Umbilical cord (tissue), 2 donors: Measurements from ENCODE around the gene RABGAP1. TPM values are rescaled to one million over a fixed set of nuclear protein-coding genes. Genes with fewer than 3 reads are reported as not detected.
A peak's percentile ranks its signal among the peaks of the same experiment; 100 is the strongest.

Experiments
- DNase-seq: peaks from one replicate; pipeline ENCODE4 v3.0.0-alpha.2; 2015; ENCODE audit warnings: low spot score
- total RNA-seq: library from RNA; depleted of rRNA; stranded (reverse); fragments of >200 nt; gene quantifications from one replicate; pipeline ENCODE4 v1.2.3, GENCODE V29; 2014; ENCODE audit warnings: low replicate concordance; ENCODE audit not compliant: insufficient read depth

RABGAP1 gene
- total RNA-seq, 1 donor from 2014 or later = 226 TPM

DNA sequence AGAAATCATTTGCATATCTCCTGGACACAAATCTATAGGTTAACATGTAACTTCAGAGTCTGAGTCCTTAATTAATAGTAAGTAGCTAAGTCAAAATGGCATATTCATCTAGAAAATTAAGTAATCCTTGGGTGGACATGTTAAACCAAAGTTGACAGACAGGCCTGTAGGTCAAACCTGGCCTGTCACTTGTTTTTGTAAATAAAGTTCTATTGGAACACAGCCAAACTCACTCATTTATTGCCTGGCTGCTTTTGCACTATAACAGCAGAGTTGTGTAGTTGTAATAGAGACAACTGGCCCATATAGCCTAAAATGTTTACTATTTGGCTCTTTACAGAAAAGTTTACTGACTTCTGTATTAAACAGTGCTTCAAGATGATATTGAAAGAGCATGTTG lies 68.1 kb downstream of the RABGAP1 start:
- DNase-seq = no peak

DNA sequence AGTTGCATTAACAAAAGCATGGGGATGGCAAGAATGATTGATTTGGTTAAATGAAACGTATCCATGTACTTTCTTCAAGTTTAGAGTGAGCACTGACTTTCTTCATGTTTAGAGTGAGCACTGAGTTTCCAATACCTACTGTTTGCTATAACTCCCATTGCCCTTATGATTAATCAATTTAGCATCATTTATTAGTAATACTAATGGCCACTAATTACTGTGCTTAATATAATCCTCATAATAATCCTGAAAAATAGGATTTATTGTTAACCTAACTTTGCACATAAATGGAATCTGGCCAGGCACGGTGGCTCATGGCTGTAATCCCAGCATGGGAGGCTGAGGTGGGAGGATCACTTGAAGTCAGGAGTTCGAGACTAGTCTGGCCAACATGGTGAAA lies 70.6 kb downstream of the RABGAP1 start:
- DNase-seq = no peak

DNA sequence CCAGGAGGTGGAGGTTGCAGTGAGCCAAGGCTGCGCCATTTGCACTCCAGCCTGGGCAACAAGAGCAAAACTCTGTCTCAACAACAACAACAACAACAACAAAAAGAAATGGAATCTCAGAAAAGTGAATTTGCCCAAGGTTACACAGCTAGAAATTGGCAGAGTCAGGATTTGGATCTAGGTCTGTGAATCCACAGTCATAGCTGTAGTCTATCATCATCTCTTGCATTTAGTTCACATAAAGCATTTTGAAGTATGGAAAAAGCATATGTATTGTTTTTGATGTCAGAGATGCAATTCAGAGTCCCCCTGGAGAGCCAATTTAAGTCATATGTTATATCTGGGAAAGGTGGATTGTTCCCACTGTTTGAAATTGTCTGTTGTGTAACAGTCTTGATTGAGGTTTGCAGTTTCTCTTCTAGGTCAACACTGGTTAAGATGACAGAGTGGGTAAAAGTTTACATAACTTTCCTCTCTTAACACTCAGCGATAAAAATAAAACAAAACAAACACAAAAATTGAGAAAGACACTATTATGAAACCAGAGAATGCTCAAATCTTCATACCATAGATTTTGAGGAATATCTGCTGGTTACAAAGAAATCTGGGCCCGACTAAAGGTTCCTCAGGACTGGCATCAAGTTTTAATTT lies 71.2 kb downstream of the RABGAP1 start:
- no peak for DNase-seq

DNA sequence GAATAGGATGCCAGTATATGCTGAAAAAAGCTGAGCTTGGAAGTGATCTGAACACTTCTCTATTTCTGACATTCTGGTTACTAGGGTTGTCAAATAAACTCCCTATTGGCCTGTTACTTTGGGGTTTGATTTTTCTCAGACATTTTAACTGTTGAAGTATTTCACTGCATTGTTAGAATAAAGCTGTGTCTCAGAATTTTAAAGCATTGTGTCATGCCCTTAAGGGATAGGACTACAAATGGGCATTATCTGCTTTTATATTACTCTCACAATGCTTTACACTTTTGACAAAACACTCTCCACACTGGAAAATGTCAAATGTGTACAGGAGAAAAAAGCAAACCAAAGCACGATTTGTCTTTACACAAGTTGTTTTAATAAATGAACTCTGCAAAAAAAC lies 75.8 kb downstream of the RABGAP1 start:
- DNase-seq = no peak

DNA sequence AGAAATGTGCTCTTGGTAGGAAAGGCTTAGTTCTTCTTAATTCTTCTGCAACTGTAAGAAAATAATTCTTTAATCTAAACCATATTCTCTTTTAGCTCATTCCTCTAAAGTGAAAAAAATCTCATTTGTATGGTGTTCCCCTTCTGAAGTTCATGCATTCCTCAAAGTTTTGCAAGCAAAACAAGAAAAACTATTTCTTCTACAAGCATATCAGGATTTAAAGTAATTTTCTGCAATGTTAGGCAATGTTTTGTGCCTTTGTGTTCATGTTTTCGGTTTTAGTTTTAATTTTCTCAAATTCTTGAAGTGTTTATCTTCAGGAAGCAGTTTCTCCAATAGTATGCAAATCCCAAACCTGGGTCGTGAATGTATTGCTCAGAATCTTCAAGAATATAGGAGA lies 80.0 kb downstream of the RABGAP1 start:
- no peak for DNase-seq

DNA sequence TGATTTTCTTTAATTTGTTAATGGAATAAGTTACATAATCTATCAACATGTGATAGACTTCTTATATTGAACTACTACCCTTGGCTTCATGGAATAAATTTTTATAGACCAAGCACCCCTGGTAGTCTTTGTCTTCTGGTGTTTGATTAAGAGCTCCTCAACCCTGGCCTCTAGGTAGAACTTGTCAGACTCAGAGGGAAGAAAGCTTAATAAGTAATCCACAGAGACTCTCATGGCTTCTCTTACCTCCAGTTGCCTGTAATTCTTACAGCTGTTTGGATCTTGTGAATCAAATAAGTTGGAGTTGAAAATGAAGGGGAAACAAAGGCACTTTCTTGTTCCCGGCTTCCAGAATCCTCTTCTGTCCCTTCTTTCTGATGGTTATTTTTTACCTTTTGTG lies 85.6 kb downstream of the RABGAP1 start:
- no peak for DNase-seq

DNA sequence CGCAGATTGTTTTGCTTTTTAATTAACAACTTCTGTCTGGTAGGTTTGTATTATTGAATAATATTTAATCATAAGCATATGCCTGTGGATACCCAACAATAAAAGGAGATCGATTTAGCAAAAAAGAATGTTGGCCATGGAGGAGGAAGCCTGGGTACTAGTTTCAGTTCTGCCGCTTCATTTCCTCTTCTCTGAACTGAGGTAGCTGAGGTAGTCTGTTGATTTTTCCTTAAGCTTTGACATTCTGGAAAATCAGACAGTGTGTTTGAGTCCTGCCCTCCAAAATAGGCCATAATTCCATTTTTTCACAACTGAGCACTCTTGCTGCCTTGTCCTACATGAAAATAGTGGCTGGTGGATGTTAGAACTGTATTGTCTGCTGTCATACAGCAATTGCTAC lies 86.7 kb downstream of the RABGAP1 start:
- DNase-seq = no peak

DNA sequence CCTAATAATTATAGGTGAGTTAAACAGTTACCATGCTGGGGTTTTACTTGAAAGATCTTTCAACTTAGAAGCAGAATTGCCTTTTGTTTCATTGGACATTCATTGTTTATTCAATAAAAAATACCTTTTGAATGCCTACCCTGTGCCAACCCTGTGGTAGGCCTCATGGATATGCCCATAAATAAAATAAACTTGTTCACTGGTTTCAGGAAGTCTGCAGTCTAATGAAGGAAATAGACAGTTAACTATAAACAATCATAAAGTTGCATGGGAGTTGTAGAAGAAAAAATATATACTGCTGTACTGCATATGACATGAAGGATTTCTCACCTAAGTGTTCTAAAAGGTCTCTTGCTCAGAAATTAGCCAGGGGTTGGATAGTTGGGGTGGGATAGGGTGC lies 87.3 kb downstream of the RABGAP1 start:
- DNase-seq = no peak

DNA sequence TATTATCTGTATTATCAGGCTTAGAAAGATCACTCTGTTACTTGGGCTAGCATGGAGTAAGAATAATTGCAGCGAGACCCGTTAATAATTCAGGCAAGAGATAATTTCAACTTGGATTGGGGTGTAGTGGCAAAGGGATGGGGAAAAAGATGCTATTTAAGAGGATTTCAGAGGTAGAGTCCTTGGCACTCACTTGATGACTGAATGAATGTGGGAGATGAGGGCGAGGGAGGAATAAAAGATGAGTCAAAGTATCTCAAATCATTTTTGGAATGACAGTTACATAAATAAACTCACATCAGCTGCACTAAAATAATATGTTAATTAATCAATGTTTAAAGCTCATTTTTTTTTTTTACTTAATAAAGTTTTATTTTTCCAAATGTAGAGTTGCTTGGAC lies 88.2 kb downstream of the RABGAP1 start:
- DNase-seq = no peak

DNA sequence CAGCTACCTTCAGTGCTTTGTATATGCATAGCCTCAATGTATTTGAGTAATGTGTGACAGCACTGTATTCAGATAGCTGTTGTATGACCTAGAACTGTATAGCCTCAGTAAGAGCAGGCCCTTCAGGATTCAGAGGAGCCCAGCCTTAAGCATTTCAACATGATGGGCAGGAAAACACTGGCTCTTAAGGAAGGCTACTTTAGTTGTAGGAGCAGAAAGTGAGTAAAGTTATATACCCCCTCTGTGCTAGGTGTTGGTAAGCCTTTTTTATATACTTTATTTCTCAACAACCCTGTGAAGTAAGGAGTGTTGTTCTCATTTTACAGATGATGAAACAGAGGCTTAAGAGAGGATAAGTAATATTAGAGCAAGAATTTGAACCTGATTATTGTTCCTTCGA lies 91.1 kb downstream of the RABGAP1 start:
- no peak for DNase-seq

DNA sequence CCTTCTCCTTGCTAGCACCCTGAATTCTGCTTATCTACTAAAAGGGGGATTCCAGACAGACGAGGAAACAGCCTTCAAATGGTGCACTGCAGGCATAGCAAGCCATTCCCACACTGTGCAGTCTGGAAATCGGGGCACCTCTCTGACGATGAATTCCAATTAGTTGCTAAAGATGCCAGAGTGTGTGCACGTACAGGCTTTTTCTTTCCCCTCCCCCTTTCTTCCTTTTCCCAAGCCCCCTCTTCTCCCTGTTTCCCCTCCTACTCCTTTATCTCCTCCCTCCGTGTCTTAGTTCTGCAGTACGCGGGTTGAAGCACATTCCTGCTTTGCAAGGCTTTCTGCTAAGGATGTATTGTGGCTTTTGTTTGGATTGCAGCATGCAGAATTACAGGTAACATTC lies 92.5 kb downstream of the RABGAP1 start, which contains the start of gene GPR21:
GPR21 (plus strand) TSS at position 316 of the 400 bp plus-strand sequence. CDS start 900 bp downstream, outside the sequence.
- DNase-seq = peak; percentile 78

DNA sequence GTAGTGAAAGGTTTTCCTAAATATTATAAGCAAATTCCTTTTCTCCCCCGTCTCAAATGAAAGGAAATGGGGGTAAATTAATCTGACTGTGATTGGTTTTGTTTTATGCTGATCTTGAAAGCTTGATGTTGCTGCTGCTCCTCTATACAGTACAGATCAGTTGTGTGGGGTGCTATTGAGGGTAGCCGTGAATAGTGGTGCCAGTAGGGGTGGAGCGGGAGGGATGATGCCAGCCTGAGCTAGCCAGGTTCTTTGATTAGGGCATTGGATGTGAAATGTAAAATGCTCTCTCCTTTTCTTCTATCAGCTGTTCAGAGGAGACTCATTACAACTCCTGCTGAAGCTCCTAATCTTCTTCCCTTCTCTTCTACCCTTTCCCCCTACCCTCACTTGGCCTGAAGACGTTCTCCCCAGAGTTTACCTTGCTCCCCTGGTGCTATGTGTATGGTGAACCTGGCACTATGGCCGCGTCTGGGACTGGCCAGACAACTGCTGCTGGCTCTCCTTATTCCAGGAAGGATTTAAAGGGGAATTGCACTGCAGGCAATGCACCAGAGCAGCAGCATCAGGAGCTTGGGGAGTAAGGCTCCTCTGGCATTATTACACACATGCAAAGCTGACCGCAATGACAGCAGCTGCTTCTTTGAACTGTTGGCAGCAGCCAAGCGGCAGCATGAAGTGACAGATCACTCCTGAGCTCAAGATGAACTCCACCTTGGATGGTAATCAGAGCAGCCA lies 93.2 kb downstream of the RABGAP1 start:
- peak; percentile 84 for DNase-seq

DNA sequence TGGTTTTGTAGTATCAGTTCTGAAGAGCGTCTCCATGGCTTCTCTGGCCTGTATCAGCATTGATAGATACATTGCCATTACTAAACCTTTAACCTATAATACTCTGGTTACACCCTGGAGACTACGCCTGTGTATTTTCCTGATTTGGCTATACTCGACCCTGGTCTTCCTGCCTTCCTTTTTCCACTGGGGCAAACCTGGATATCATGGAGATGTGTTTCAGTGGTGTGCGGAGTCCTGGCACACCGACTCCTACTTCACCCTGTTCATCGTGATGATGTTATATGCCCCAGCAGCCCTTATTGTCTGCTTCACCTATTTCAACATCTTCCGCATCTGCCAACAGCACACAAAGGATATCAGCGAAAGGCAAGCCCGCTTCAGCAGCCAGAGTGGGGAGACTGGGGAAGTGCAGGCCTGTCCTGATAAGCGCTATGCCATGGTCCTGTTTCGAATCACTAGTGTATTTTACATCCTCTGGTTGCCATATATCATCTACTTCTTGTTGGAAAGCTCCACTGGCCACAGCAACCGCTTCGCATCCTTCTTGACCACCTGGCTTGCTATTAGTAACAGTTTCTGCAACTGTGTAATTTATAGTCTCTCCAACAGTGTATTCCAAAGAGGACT lies 94.2 kb downstream of the RABGAP1 start:
- DNase-seq = peak; percentile 61

DNA sequence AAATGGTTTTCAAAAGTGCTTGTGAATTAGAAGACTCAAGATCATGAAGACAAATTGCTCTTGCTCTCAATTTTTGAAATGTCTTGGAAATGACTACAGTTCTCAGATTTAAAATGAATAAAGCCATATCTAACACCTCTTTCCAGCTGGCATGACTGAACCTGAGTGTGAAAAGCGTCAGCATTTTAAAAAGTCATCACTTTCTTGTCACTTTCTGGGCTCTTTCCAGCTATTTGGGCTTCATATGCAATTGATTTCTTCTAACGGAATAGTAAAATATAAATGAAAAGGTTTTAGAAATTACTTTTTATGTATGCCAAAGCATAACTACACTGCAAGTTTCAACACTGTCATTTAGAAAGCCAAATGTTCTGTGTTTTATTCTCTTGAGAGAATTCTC lies 95.0 kb downstream of the RABGAP1 start:
- no peak for DNase-seq

DNA sequence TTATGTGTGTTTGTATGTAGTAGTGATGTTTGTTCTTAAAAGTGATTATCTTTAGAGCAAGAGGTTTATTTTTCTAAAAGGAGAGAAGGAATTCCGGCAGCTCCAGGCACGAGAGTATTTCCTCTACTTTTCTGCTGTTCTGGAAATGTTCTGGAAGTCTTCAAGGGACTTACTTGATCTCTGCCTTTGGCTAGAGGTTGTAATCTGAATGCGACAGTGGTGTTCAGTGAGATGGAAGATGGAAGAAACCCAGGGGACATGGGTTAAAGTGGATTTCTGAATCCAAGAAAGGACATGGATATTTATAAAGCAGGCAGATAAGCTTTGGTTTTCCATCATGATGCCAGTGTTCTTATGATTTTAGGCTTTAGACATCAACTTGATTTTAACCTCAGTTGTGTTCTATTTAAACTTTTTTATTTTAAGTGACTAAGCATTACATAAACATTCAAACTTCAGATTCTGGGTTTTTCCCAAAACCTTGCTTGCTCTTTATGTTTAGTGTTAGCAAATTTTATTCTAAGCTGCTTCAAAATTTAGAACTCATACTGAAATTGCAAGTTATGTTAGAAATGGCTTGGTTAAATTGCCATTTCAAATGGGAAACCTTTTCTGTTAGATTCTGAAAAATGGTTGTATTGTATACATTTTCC lies 96.2 kb downstream of the RABGAP1 start:
- DNase-seq = peak; percentile 85

DNA sequence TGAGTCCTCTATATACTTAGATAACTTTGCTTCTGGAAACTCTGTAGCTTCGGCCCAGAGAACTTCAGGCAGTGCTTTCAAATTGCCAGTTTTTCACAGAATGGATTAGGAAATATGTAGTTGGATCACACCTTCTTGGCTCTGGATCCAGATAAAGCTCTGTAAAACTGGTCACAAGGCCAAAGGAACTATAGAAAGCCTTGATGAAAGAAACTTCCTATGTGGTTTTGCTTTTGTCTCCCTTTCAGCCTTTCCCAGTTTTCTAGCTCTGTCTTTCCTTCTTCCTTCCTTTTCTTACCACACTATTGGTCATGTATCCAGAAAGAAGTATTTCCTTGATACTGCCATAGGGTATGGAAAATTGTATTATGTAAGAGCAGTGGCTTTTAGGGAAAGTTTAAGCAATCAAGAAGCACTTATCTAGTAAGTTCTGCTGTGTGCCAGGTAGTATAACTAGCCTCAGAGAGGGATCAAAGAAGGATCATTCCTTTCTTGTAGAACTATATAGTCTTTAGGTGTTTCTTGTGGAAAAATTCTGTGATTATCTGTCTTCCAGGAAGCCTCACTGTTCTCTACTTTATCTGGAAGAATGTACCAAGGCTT lies 98.9 kb downstream of the RABGAP1 start:
- DNase-seq = peak; percentile 44

DNA sequence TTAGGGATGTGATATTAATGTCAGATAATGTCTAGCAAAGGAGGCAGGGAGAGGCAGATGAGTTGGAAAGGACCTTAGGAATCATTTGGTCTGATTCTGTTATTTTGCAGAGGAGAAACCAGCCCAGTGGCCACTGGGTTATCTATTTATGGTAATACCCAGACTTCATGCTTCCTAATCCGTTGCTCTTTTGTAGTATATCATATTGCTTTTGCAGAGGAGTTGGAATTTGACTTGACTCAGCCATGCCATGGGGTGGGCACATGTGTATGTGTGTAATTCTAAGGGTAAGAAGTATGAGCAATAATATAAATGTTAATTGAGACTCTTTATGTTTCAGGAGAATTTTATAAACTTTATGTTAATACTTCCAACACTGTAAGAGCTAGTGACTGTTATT lies 100.0 kb downstream of the RABGAP1 start:
- peak; percentile 70 for DNase-seq

DNA sequence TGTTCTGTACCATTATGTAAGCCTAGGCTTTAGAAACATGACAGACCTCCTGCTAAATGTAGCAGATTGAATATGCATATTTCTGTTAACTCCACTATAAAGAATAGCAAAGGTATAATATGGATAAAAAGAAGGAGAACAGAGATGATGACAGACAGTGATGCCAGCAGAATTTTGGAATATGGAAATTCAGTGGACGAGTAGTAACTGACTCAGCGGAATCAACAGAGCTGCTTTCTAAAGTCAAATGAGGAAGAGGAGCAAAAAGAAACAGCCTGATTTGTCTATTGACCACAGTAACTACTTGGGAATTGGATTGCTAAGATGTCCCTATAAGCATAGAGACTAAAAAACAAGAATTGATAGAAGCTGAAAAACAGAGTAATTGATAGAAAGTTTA lies 100.7 kb downstream of the RABGAP1 start:
- no peak for DNase-seq

DNA sequence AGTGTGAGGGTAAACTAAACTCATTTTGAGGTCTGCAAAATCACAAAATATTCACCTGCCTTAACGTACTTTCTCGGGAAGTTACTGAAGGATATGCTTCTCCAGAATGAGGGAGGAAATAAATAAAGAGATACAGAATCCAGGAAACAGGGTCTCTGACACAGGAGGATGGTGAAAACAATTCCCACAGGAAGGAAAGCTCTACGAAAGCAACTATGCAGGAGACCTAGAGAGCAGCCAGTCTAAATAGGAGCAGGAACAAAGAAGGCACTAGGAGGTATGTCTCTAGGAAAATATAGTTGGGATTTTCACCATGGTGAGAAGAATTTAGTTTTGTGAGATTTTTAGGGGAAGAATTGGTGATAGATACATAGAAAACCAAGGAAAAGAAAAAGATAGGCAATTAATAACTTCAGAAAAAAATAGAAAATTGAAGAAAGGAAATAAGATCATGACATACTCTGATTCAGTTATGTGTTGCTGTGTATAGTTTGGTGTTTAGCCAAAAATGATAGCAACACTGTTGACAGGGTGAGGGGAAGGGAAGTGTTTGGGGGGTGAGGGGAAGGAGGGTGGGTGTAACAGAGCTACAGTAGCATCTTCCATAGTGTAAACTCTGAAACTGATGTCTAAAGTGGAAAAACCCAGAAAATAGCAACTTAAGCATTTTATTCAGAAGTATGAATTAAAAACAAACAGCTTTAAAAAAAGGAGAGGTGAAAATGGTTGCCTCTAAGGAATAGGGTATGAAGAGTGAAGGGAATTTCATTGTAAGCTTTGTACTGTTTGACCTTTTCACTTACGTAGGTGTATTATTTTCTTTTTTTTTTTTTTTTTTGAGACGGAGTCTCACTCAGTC lies 102.5 kb downstream of the RABGAP1 start:
- no peak for DNase-seq

DNA sequence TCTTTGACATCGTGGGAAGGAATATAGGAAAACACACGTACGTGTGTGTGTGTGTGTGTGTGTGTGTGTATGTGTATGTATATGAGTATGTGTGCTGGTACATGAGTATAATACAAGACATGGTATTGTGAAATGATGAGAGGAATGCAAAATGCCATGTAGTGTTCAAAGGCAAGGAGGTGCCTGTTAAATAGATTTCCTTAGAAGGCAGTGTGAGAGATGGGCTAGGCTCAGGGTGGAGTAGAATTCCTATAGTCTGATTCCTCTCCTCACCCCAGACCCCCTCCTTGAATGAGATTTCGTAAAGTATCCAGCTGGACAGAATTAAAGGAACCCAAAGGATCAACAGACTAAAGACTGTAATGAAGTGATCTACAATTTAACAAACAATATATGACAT lies 103.8 kb downstream of the RABGAP1 start:
- DNase-seq = peak; percentile 94
